GM18861 (cell line): ENCODE measurements around the gene SLC38A9.
"Not testable (repeated sequence)": the region's sequence is repeated elsewhere in the genome, so short reads cannot be mapped to it uniquely, and the experiment has no call there.

ENCODE experiments used
- ATAC-seq: cut with Tn5 transposase; IDR thresholded peaks from one replicate; pipeline ENCODE4 v1.9.1; 2021; ENCODE audit not compliant: unreplicated experiment

SLC38A9 gene

DNA sequence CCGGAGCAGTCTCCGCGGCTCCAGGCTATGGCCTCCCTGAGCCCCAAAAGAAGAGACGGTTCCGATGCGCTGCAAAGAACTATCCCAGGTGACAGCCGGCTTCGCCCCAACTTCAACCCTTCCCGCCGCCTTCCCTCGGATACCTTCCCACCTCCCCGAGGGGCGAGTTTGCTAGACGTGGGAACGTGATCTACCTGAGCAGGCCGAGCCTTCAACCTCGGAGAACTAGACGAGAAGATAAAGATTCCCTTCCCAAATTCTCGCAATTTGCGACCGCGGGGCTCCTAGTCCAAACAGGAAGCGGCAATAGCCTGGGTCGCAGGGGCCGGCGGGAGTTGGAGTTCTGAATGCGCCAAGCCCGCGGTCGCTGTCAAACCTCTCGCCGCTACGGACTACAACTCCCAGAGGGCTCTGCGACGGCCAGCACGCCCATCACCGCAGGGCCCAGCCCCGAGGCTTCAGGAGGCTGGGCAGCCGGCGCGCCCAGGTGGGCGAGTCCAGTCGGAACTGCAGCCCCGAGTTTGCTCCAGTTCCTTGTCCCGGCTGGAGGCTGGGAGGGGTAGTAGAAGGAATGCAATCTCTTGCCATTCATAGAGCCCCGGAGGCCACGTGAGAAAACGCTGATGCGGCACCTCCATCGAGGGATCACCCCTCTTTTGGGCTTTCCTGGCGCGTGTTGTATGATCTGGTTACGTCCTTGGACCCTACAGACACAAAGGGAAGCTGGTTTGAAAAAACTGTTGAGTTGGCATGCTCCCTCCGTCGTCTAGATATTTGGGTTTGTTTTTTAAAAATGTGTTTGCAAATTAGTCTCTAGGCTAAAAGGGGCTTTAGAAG lies at the start of gene SLC38A9:
SLC38A9 (minus strand) TSS at position 302 of the 837 bp plus-strand sequence. CDS start 14,366 bp downstream, outside the sequence.
- peak; percentile 99 for ATAC-seq

DNA sequence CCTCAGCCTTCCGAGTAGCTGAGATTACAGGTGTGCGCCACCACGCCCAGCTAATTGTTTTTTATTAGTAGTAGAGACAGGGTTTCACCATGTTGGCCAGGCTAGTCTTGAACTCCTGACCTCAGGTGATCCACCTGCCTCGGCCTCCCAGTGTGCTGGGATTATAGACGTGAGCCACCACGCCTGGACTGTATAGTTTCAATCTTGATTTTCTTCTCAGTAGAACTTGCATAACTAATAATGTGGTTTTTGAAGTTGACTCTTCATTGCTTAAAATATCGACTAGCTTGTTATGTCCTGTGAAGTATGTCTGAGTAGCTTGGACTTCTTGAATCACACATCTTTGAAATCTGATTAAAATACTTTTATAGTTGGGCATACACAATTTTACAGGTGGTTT lies 49.6 kb upstream of the SLC38A9 start:
- peak; percentile 58 for ATAC-seq

DNA sequence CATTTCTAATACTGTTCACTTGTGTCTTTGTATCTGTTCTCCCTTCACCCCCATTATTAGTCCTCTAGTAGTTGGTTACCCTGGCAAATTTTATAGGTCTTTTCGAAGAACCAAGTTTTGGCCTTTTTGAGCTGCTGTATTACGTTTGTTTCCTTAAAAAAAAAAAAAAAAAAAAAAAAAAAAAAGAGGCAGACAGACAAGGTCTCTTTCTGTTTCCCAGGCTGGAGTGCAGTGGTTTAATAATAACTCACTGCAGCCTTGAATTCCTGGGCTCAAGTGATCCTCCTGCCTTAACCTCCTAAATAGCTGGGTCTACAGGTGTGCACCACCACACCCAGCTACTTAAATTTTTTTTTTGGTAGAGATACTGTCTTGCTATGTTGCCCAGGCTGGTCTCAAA lies 46.6 kb upstream of the SLC38A9 start:
- no peak for ATAC-seq

DNA sequence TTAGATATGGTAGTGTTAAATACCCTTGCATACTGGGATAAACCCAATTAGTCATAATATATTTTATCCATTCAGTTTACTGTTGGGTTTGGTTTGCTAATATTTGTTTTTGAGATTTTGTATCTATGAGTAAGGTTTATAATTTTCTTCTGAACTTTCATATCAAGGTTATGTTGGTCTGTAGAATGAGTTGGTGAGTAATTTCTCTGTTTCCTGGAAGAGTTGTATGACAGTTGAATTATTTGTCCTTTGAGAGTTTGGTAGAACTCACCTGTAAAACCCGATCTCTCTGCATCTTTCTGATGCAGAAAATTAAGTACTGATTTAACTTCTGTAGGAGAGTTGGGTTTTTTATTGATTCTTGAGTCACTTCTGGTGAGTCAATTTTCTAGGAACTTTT lies 46.1 kb upstream of the SLC38A9 start:
- ATAC-seq = no peak

DNA sequence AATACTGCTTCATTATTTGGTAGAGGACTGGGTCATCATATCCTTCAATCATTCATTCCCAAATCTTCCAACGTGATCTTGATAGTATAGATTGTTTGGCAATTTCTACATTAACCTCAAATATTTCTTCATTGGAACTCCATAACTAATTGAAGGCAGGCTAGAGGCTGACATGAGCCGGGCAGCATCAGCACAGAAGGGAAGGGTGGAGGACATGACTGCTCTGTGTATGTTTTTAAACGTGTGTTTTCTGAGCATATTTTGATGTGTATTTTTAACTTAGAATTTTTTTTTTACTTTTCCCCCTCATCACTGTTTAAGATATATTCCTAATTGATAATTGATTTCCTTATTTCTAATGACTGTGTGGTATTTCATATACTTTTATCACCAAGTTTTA lies 38.4 kb upstream of the SLC38A9 start:
- ATAC-seq = no peak

DNA sequence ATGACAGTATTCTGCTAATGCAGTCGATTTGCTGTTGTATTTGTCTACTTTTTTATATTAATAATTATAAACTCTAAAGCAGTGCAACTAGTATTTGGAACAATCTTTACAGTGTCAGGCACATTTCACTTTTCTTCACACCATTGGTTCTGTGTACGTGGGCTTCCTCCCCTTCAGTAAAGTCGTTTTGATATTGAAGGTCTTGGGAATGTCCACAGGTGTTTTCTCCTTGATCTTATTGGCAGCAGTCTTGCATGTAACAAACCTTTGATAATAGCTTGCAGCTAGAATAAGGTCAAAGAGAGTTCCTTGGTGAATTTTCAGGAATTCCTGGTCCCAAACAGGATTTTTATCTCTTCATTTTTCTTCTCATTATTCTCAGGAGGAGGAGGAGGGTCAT lies 37.9 kb upstream of the SLC38A9 start:
- ATAC-seq = no peak

DNA sequence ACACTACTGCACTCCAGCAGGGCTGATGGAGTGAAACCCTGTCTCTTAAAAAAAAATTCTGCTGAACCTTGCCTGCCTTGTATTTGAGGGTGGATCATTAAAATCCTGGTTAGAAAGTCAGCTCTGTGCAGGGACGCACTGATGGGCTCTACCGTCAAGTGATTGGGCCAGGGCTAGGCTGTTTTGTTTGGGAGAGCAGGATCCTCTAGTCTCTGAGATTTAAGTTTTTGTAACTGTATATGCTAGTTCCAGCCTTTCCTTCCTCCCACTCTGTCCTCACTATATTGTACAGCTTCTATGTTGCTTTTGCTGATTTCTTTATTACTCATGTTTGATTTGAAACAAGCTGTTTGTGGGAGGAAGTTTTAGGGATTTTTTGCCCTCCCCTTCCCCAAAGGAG lies 37.3 kb upstream of the SLC38A9 start:
- ATAC-seq = no peak

DNA sequence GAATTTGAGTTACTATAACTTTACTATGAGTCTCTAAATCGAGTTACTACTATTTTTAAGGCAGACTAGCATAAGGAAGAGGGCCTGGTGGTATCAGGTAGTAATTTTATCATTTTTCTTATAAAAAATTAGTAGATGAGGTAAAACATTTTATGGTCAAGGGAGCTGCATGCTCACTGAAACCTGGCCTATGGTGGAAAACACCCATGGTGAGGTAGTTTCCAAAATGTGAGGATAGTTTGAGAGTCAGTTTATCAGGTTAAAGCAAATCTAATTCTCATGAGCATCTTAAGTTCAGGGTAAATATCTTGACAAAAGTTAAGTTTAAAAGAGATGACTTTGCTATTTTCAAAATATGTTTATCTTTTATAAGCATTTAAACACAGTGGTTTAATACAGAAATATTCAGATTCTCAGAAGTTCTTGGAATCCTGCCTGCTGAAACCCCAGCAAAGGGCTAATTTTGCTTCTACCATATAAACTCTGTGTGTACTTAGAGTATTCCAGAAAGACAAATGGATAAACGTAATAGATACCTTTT lies 35.7 kb upstream of the SLC38A9 start:
- no peak for ATAC-seq

DNA sequence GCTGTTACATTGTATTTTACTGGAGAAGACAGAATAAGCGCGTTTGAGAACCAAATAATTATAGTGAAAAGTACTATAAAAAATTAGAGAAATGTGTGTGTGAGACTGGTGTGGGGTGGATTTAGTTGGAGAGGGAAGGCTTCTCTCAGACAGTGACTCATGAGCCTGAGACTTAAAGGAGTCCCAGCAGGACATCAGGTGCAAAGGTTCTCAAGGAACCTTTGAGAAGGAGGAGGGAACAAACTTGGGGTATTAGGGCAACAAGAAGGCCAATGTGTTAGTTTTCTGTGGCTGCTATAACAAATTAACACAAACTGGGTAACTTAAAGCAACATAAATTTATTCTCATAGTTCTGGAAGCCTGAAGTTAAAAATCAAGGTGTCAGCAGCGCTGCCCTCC lies 30.7 kb upstream of the SLC38A9 start:
- ATAC-seq = no peak

GRCh38 chr5:55737793-55738192 lies 25.7 kb upstream of the SLC38A9 start, which contains the start of gene DDX4:
Gene DDX4 (plus strand): TSS chr5:55738061. CDS start chr5:55738964, 903 bp downstream.
- no peak for ATAC-seq

DNA sequence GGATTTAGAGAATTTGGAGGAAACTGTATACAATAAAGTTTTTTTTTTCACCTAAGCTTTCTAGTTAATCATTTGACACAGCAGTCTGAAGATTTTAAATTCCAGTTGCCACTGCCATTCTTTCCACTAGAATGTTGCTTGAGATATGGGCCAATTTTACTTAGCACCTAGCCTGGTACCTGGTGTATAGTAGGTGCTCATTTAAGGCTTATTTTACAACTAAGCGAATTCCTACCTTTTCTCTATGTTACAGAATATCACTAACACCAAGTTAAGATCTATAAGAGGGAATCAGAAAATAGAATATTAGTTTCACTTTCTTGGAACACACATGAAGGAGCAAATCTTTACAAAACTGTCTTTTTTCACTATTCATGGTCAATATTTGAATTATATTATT lies 22.5 kb upstream of the SLC38A9 start:
- no peak for ATAC-seq

GRCh38 chr5:55732585-55732984 lies 20.5 kb upstream of the SLC38A9 start:
- no peak for ATAC-seq

DNA sequence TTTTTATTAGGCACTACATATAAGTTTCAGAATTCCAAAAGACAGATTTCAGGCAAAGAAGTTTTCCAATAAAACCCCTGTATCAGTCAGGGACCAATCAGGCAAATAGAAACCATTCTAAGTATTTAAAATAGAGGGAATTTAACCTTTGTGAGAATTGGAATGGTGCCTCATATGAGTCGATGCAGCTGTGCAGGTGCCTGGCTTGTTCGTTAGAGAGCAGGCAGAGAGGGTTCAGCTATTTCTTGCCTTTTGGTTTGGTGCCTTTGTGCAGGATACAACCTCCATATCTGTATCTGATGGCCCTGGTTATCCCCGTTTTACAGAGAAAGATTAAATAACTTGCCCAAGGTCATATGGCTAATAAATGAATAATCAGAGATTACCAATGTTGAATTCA lies 19.7 kb upstream of the SLC38A9 start:
- ATAC-seq = no peak

- ATAC-seq = no peak
Observed at GRCh38 chr5:55724281-55724680, 12.2 kb upstream of the SLC38A9 start.

GRCh38 chr5:55720188-55720703 lies 8.1 kb upstream of the SLC38A9 start:
- ATAC-seq = no peak

DNA sequence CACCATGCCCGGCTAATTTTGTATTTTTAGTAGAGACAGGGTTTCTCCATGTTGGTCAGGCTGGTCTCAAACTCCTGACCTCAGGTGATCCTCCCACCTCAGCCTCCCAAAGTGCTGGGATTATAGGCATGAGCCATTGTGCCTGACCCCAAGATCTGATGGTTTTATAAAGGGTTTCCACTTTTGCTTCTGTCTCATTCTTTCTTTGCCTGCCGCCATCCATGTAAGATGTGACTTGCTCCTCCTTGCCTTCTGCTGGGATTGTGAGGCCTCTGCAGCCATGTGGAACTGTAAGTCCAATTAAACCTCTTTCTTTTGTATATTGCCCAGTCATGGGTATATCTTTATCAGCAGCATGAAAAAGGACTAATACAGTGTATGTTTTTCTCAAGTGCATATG lies 6.9 kb upstream of the SLC38A9 start:
- ATAC-seq = not testable (repeated sequence)

GRCh38 chr5:55715519-55716078 lies 3.5 kb upstream of the SLC38A9 start:
- ATAC-seq = no peak

DNA sequence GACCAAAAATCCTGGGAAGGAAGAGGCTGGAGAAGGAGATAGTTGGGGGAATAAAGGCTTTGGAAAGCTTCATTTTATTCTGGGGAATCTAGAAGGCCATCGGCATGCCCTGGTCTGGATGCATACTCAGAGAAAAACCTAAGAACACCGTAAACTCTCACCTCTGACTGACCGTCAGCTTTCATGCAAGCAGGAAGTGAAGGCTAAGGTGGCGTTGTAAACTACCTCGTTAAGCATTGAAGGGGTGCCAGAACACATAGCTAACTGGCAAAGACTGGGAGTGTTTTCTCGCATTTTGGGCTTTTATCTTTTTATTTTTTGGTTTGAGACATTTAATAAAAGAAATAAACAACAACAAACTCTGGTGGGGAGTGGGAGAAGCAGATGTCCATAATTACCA lies 2.6 kb upstream of the SLC38A9 start:
- ATAC-seq = no peak

GRCh38 chr5:55714339-55714738 lies 2.2 kb upstream of the SLC38A9 start:
- ATAC-seq = no peak

DNA sequence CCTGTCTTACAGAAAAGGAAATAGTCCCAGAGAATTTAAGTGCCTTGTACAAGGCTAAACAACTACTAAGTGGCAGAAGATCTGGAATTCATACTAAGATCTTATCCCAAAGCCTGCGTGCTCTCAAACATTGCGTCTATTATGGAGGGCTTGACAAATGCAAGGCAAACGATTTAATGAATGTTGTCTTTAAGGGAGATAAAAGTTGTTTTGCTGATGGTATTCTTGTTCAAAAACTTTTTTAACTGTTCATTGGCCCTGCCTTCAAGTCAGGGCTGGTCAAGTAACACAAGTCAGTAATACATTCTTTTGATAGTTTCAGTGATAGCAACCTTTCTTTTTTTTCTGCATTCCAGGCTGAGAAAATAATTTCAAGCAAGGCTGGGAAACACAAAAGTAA lies 1.7 kb upstream of the SLC38A9 start:
- ATAC-seq = no peak

- no peak for ATAC-seq
Observed at GRCh38 chr5:55711507-55712022, 559 bp downstream of the SLC38A9 start.

DNA sequence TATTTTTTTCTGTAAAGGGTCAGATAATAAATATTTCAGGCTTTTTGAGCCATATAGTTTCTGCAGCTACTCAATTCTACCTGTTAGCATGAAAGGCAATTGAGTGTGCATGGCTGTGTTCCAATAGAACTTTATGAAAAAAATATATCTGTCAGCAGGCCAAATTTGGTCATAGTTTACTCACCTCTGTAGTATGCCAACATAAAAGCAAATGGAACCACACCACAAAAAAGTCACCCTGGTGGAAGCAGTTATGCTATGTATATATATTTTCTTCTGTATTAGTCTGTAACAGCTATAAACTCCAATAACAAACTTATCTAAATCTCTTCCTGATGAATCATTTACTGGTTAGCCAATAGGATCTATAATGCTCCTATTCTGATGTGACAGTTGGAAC lies 3.4 kb downstream of the SLC38A9 start:
- no peak for ATAC-seq
